ENCODE measurements around the gene KCNH2.
A peak's percentile ranks its signal among the peaks of the same experiment; 100 is the strongest.

KCNH2 gene

GRCh38 chr7:151019130-151019447, 41.0 kb upstream of the KCNH2 start:
- H3K9me3 ChIP-seq (ENCODE audit: insufficient read depth, low read length), result no peaks in the 10 kb centered on the region
- H3K27me3 ChIP-seq (ENCODE audit: low read length), result no peaks in the 10 kb centered on the region
- H3K27ac ChIP-seq (ENCODE audit: low read depth, low read length), result no peak overlapping the region
- H4K20me1 ChIP-seq (ENCODE audit: low read depth, low read length), result no peaks in the 10 kb centered on the region
- no peak overlapping the region for H3K9ac ChIP-seq (ENCODE audit: low read length)
- H2AFZ ChIP-seq (ENCODE audit: low read depth, low read length, severe bottlenecking), result no peak overlapping the region
- H3K79me2 ChIP-seq (ENCODE audit: insufficient read depth, low read length), result no peaks in the 10 kb centered on the region
- H3K4me3 ChIP-seq (ENCODE audit: insufficient read depth, low read length, poor library complexity, severe bottlenecking), result no peak overlapping the region
- H3K9me2 ChIP-seq (replicated peaks; ENCODE audit: insufficient read depth, low read length), result no peaks in the 10 kb centered on the region
- TF ChIP-seq CTCF (IDR thresholded peaks at IDR 0.05; ENCODE audit: insufficient read depth, low read length, poor library complexity, severe bottlenecking) (no peak), EZH2phosphoT487 (conservative IDR thresholded peaks at IDR 0.05; ENCODE audit: low read length) (no peak)
- H3K4me2 ChIP-seq (ENCODE audit: low read depth, low read length, poor library complexity, severe bottlenecking), result no peak overlapping the region
- no peaks in the 10 kb centered on the region for H3K36me3 ChIP-seq (ENCODE audit: low read length)
- H3F3A ChIP-seq (ENCODE audit: insufficient read depth), result no peaks in the 10 kb centered on the region

GRCh38 chr7:151018421-151019129, 40.5 kb upstream of the KCNH2 start:
- Histone ChIP-seq H3K27ac (ENCODE audit: low read depth, low read length) (no peak overlapping the region), H3K9me3 (ENCODE audit: insufficient read depth, low read length) (no peaks in the 10 kb centered on the region), H3K9ac (ENCODE audit: low read length) (no peak overlapping the region), H3F3A (ENCODE audit: insufficient read depth) (no peaks in the 10 kb centered on the region), H3K4me2 (ENCODE audit: low read depth, low read length, poor library complexity, severe bottlenecking) (peak overlapping the region; percentile 40), H3K27me3 (ENCODE audit: low read length) (no peaks in the 10 kb centered on the region), H2AFZ (ENCODE audit: low read depth, low read length, severe bottlenecking) (no peak overlapping the region), H3K9me2 (replicated peaks; ENCODE audit: insufficient read depth, low read length) (no peaks in the 10 kb centered on the region), H3K79me2 (ENCODE audit: insufficient read depth, low read length) (no peaks in the 10 kb centered on the region), H3K36me3 (ENCODE audit: low read length) (no peaks in the 10 kb centered on the region), H4K20me1 (ENCODE audit: low read depth, low read length) (no peaks in the 10 kb centered on the region), H3K4me3 (ENCODE audit: insufficient read depth, low read length, poor library complexity, severe bottlenecking) (no peak overlapping the region)
- TF ChIP-seq CTCF (IDR thresholded peaks at IDR 0.05; ENCODE audit: insufficient read depth, low read length, poor library complexity, severe bottlenecking) (no peak), EZH2phosphoT487 (conservative IDR thresholded peaks at IDR 0.05; ENCODE audit: low read length) (no peak)

- H3K4me2 ChIP-seq (ENCODE audit: low read depth, low read length, poor library complexity, severe bottlenecking), result peak overlapping the region; percentile 40
- H3K9ac ChIP-seq (ENCODE audit: low read length), result peak overlapping the region; percentile 24; the same call in 1 of the 2 replicates
- no peak overlapping the region for H3K27ac ChIP-seq (ENCODE audit: low read depth, low read length)
- H3K9me2 ChIP-seq (replicated peaks; ENCODE audit: insufficient read depth, low read length), result no peaks in the 10 kb centered on the region
- no peaks in the 10 kb centered on the region for H3K9me3 ChIP-seq (ENCODE audit: insufficient read depth, low read length)
- H3K79me2 ChIP-seq (ENCODE audit: insufficient read depth, low read length), result no peaks in the 10 kb centered on the region
- H3K36me3 ChIP-seq (ENCODE audit: low read length), result no peaks in the 10 kb centered on the region
- no peak overlapping the region for H3K4me3 ChIP-seq (ENCODE audit: insufficient read depth, low read length, poor library complexity, severe bottlenecking)
- TF ChIP-seq EZH2phosphoT487 (conservative IDR thresholded peaks at IDR 0.05; ENCODE audit: low read length), result no peak
- TF ChIP-seq CTCF (IDR thresholded peaks at IDR 0.05; ENCODE audit: insufficient read depth, low read length, poor library complexity, severe bottlenecking), result peak; percentile 89
- no peaks in the 10 kb centered on the region for H4K20me1 ChIP-seq (ENCODE audit: low read depth, low read length)
- no peaks in the 10 kb centered on the region for H3F3A ChIP-seq (ENCODE audit: insufficient read depth)
- peak overlapping the region; percentile 38 for H2AFZ ChIP-seq (ENCODE audit: low read depth, low read length, severe bottlenecking)
- H3K27me3 ChIP-seq (ENCODE audit: low read length), result no peaks in the 10 kb centered on the region
Measured at GRCh38 chr7:151017953-151018420, 39.9 kb upstream of the KCNH2 start.

All from SU-DHL-6 (cell line).